Skin epidermis (tissue), 12 donors: ENCODE results near the gene LRP1B.
"Not testable (repeated sequence)": the region's sequence is repeated elsewhere in the genome, so short reads cannot be mapped to it uniquely, and the experiment has no call there.

Experiments used
- H3K27ac ChIP-seq, 21 experiments: fragments of 200-600 bp; sonication (generic) in 11 of 21; one replicate each; pipeline ENCODE4 v1.5.0; 2020; ENCODE audit warnings: mild to moderate bottlenecking in 3 of 21, inconsistent platforms in 2 of 21, moderate library complexity in 2 of 21
- H3K4me3 ChIP-seq, 7 experiments: fragments of 200-600 bp; sonication (generic) in 2 of 7; one replicate each; pipeline ENCODE4 v1.5.0; 2020; ENCODE audit warnings: inconsistent platforms in 2 of 7, mild to moderate bottlenecking in 2 of 7, moderate library complexity in 1 of 7

LRP1B gene

GRCh38 chr2:142112757-142113221, 18.0 kb downstream of the LRP1B start:
- no peak overlapping the region for H3K27ac ChIP-seq
- H3K4me3 ChIP-seq = no peak overlapping the region

DNA sequence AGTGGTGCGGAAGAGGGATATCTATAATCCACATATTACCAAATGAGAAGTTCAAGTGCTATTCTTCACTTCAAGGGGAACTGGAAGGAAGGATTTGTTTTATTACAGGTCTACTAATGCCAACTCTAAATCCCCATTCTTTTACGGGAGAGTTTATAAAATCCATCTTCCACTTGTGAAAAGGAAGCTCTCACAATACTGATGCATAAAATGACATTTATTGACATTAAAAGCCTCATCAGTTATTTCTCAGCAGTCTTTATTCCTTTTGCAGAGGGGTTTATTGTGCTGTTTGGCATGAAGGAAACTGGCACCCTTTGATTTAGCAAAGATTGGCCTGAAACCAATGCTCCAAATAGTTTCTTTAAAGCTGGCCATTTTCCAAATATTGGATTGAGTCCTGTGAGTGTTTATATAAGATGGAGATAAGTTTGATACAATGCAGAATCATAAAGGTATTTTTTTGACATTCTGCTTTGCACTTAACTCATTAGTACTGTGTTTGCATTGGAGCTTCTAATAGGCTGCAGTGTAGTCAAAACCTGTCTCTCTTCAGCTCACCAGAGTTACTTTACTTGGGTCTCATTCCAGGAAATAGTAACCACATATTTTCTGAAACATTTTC, 26.6 kb downstream of the LRP1B start:
- Histone ChIP-seq H3K4me3 (no peak overlapping the region), H3K27ac (no peak overlapping the region)

GRCh38 chr2:142100970-142101369, 29.8 kb downstream of the LRP1B start:
- H3K27ac ChIP-seq = no peak overlapping the region
- H3K4me3 ChIP-seq = no peak overlapping the region

DNA sequence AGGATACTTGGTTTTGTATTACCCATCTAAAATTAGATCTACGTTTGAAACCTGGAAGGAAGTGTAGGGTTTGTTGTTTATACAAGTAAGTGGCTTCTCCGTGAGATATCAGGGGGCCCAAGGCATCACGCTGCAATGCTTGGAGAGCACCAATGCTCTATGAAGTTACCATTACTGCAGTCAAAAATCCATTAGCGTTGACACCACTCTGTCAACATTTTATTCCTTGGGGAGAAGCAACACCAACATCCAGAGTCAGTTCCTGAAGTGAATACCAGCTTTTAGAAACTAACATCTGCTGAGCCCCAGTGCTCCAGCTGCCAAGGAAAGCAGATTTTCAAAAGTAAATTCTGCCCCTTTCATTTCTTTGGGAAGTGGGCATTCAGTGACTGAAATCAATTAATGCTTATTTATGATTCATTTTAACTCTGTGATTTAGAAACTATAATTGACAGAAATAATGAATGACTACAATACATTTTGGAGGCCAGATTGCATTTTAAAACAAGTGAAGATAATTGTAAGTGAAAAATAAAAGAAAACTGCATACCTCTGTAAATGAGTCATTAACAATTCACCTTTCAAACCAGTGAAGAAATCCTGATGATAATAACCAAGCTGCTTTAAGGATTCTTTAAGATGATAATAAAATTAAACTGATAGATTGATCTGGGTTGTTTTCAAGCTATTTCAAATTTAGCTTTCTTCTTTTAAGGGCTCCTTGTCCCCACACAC, 30.5 kb downstream of the LRP1B start:
- Histone ChIP-seq H3K4me3 (no peak overlapping the region), H3K27ac (no peak overlapping the region)

- Histone ChIP-seq H3K4me3 (no peak overlapping the region), H3K27ac (no peak overlapping the region)
These were observed 33.1 kb downstream of the LRP1B start for GRCh38 chr2:142097711-142098110.

- Histone ChIP-seq H3K4me3 (no peak overlapping the region), H3K27ac (no peak overlapping the region)
These were observed 35.2 kb downstream of the LRP1B start for GRCh38 chr2:142095647-142096046.

DNA sequence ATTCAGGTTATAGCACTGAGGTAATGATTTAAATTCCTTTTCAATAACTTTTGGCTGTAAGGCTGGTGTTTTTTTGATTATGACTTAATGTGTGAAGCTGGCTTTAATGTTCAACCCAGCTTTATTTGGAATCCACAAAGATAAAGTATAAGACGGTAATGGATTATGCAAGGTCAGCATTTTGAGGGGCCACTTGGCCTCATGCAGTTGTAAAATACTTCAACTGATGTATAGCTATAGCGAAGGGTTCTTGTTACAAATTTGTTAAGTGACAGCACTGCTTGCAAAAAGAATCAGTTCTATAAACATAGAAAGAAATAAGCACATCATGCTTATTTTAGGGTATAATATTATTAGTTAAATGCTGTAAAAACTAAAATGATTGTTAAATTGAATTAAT, 36.6 kb downstream of the LRP1B start:
- Histone ChIP-seq H3K27ac (no peak overlapping the region), H3K4me3 (no peak overlapping the region)

- no peak overlapping the region for H3K4me3 ChIP-seq
- H3K27ac ChIP-seq = no peak overlapping the region
These were observed 42.7 kb downstream of the LRP1B start for GRCh38 chr2:142088058-142088568.

GRCh38 chr2:142087585-142087984, 43.2 kb downstream of the LRP1B start:
- not testable (repeated sequence) for H3K27ac ChIP-seq, H3K4me3 ChIP-seq

DNA sequence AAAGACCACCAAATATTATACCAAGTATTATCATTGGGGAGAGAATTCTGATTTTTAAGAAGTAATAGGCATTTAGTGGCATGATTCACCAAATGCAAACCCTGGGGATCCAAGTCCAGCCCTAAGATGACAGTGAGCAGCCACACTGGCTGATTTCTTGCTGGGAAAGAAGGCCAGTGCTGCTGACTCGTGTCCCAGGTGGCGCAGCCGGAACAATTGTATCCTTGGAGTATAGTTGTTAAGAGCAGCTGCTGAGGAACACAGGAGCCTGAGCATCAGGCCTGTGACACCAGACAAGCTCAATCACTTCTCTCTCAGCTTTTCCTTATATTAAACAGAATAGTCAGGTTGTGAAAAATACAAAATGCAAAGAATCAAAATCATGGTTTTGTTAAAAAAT, 48.4 kb downstream of the LRP1B start:
- no peak overlapping the region for H3K4me3 ChIP-seq
- H3K27ac ChIP-seq = no peak overlapping the region

DNA sequence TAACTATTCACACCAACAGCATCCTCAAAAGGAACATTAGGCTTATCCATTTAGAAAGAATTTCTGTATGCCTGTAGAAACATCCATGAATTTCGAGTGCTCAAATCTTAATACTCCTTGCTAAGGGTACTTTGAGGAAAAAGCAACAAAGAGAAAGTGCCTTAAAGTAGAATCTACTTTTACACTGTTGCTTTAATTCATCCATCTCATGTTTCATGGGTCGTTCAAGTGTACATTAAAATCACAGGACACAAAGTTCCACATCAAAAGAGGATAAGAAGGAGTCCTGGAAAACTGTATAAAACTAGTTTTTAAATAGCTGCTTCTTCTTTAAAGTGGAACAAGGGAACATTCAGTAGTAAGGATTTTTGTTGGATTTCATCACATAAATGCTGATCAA, 54.5 kb downstream of the LRP1B start:
- Histone ChIP-seq H3K27ac (no peak overlapping the region), H3K4me3 (no peak overlapping the region)

GRCh38 chr2:142075826-142076225, 55.0 kb downstream of the LRP1B start:
- no peak overlapping the region for H3K4me3 ChIP-seq
- H3K27ac ChIP-seq = no peak overlapping the region

GRCh38 chr2:142069251-142069888, 61.4 kb downstream of the LRP1B start:
- Histone ChIP-seq H3K4me3 (no peak overlapping the region), H3K27ac (no peak overlapping the region)

DNA sequence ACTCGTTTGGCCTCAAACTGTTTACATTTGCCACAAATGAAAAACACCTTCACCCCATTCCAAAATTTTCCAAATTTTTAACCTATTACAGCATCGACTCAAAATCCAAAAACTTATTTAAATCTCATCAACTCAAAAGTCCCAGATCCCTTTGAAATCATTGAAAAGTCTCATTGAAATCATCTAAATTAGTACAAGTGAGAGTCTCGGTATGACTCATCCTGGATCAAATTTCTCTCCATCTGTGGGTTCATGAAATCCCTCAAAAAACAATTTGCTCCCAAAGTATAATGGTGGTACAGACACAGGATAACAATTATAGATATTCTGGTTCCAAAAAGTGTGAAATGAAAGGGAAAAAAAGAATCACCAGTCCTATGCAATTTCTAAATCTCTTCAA, 65.1 kb downstream of the LRP1B start:
- H3K4me3 ChIP-seq = no peak overlapping the region
- no peak overlapping the region for H3K27ac ChIP-seq

DNA sequence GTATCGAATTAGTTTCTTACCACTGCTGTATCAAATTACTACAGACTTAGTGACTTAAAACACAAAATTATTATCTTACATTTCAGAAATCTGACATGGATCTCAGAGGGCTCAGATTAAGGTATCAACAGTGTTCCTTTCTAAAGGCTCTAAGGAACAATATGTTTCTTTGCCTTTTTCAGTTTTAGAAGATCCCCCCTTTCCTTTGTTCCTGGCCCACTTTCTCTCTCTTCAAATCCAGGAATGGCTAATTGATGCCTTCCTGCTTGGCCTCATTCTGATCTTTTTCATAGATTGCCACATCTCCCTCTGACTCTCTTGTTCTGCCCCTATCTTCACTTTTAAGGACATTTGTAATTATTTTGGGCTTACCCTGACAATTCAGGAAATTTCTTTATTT, 65.7 kb downstream of the LRP1B start:
- H3K27ac ChIP-seq = no peak overlapping the region
- no peak overlapping the region for H3K4me3 ChIP-seq

DNA sequence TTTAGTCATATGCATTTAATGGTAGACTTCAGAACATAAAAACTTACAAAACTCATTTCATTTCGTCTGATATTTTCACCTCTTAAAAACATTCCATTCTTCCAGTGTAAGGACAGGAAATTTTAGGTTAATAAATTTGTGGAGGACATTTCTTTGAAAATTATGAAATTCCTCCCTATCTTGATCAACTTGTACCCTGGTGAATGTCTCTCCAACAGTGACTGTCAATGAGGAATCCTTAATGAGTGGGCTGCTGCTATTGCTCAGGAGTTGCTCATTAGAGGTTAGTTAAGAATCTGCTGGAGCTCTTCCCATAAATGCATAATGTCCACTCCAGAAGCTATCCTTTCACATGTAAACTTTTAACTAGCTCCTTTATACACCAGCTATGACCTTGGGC, 69.1 kb downstream of the LRP1B start:
- H3K4me3 ChIP-seq = no peak overlapping the region
- H3K27ac ChIP-seq = no peak overlapping the region

GRCh38 chr2:142058149-142058548, 72.7 kb downstream of the LRP1B start:
- Histone ChIP-seq H3K27ac (no peak overlapping the region), H3K4me3 (no peak overlapping the region)

DNA sequence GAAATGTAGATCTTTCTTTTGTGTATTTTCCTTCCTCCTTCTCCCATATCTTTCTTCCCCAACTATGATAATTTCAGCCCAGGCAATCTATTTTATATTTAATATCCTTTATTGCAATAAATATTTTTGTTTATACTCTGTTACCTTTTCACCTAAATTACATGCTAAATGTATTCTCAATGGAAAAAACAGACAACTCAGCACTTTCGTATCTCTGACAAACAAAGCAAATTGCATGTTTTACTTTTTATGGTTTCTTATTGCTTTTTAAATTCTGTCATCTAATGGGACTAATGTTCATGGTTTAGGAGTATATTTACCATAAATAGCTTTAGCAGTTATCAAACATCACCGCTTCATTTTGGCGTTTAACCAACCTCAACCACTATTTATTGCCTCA, 74.0 kb downstream of the LRP1B start:
- Histone ChIP-seq H3K27ac (no peak overlapping the region), H3K4me3 (no peak overlapping the region)

- no peak overlapping the region for H3K27ac ChIP-seq
- no peak overlapping the region for H3K4me3 ChIP-seq
These were observed 78.5 kb downstream of the LRP1B start for GRCh38 chr2:142052220-142052863.

DNA sequence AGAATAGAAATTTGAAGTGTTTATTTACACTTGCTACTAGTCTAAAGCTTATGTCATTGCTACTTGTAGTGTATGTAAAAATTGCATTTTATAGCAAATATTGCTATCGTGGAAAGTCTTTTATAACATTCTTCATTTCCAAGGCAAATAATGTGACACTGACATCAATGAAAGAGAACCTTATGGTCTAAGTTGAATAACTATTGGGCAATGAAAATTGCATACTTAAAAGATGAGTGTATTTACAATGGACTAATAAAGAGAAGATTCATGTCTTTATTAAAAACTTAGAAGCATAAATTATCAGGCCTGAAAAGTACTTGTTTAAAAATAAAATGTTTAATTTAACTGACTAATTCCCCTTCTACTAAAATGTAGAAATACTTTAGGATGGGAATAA, 82.2 kb downstream of the LRP1B start:
- H3K27ac ChIP-seq = no peak overlapping the region
- H3K4me3 ChIP-seq = no peak overlapping the region

DNA sequence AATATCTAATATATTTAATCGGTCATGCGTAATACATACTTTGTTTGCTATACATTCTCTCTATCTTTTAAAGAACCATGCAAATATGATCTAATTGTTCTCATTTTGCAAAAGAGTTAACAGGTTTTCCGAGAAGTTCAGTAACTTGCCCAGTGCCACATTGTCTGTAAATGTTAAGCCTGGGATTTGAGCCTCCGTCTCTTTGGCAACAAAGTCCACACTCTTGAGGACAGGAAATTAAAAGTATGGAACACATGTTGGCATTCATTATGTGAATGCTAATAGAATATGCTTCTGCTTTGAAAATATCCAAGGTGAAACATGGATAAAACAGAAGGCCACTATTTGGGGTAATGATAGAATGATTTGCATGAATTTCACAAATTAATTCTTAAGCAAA, 85.2 kb downstream of the LRP1B start:
- Histone ChIP-seq H3K27ac (no peak overlapping the region), H3K4me3 (no peak overlapping the region)
